Measurements from ENCODE around the gene FFAR4.

The FFAR4 gene

DNA sequence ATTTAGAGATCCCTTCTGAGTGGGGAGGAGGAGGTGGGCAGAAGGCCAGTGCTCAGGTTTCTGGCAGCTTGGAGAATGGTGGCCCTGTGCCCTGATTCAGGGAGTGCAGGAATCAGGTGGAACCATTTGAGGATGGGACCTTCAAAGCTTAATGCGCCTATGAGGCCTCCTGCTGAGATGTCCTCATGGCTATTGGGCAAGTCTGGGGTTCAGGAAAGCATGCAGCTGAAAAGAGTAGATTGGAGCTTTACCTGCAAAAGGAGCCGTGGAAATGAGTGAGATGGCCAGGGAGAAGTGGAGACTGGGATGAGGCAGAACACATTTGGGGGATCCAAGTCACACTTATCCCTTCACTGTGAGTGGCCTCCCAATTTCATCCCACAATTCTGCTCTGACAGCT is 6.1 kb downstream of the FFAR4 start:
- no peak for DNase-seq (ENCODE audit: low read depth)

DNA sequence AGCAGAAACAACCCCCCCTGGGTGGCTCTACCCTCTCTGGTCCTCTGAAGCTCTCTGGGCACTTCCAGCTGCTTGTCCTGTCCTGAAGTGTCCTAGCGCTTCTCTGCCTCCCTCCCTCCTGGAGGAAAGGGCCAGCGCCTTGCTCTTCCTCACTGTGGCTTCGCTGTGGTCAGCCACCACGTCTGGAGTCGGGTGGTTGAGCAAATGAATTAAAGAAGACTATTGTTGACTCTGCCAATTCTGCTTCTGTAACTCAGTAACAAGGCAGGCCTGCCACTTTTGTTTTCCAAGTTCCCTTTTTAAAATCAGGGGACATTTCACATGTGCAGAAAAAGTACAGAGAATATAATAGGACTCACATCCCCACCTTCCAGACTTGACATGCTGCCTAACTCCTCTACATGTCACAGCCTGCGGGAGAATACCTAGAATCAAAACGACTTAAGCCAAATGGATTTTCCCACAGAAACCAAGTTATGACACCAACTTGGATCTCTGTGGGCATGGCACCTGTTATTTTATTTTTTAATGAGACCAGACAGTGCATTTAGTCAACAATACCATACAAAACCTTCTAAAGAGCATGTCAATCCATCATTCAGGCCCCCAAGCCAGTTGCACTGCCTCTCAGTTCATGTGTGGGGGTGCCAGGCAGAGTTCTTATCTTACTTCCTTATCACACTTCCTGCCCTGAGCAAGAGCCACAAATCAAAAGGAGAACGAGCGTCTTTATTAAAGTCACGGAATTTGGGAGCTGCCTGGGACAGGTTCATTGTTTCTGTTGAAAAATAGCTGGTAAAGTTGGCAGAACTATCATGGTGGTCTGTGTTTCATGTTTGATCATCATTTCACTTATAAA is 6.8 kb downstream of the FFAR4 start:
- no peak for DNase-seq (ENCODE audit: low read depth)

DNA sequence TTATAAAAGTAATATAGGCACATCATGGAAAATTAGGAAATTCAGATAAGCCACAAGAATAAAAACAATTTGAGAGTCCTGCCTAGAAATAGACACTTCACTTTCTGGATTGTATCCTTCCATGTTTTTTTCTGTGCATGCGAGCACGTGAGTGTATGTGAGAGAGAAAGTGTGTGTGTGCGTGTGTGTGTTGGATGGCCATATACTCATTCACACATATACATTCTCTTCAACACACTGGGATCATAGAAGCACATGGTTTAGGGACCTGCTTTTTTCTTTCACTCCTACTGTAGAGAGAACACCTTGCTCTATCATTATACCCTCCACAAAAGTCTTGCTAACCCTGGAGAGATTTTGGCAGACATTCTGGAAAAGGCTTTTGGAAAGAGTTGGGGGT is 7.5 kb downstream of the FFAR4 start:
- DNase-seq (ENCODE audit: low read depth), result no peak

DNA sequence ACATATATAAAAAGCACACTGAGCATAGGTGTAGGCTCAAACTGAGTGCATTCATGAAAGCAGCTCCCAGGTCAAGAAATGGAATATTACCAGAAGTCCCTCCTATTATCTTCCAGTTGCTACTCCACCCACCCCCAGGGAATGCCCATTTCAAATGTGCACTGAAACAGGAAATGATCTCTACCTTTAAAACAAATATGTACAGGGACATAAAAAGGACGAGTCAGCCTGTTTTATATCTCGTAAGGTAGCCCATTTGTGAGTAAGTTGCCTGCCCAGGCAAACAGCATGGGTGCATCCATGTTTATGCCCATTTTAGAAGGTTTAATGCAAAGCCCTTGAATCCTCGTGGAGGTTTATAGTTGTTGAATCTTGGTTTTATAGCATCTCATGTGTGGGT is 10.4 kb downstream of the FFAR4 start:
- no peak for DNase-seq (ENCODE audit: low read depth)

DNA sequence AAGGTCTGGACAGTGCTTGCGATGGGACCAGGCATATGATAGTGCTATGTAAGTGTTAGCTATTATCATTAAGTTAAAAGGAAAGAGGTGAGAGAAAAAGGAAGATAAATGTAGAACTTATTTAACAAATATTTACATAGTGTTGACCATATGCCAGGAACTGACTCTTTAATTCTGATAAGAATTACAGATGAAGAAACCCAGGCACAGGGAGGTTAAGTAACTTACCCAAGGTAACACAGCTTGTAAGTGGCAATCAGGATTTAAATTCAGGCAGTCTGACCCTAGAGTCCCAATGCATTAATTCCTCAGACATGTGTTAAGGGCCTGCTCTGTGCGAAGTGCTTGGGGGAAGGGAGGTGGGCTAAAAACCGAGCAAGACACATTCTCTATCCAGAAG is 11.1 kb downstream of the FFAR4 start:
- no peak for DNase-seq (ENCODE audit: low read depth)

DNA sequence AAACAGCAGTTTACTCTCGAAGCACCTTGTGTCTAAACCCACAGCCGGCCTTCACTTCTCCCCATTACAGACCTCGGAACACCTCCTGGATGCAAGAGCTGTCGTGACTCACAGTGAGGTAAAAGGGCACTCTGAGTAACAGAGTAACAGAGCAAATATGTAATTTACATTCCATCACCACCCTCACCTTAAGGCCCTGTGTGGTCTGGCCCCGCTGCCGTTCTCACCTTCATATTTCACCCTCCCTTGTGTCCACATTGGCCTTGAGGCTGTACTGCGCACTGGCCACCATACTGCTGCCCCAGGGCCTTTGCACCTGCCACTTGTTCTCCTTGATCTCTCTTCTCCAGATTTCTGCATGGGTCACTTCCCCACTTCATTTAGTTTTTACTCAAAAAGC is 12.6 kb downstream of the FFAR4 start:
- DNase-seq (ENCODE audit: low read depth), result no peak

DNA sequence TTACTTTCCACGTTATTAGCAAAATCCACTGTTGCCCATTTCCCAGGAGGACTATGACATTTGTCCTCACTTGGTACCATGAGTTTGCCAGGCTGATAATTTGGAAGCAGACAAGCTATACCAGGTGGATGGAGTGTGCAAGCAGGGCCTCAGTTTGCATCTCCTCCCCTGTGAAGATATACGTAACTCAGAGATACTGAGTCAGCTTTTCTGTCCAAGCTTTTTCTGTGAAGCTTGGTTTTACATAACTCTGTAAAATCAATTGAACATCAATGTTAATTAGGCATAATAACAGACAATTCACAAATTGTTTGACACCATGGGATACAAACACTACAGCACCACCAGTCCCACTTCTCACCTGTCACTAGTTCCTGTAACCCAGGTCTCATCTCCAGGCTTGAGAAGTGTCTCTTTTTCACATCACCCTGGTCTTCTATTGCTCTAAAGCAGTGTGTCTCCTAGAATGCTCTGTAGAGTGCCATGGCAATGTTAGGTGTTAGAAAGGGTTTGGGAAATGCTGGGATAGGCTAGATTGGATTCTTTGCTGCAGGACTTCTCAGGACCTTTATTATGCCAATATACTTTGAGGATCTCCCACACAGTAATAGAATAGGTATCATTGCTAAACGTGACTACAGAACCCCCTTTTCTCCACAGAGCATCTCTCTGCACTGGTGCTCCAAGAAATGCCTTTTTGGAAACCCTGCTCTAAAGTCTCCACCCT is 13.7 kb downstream of the FFAR4 start:
- no peak for DNase-seq (ENCODE audit: low read depth)

DNA sequence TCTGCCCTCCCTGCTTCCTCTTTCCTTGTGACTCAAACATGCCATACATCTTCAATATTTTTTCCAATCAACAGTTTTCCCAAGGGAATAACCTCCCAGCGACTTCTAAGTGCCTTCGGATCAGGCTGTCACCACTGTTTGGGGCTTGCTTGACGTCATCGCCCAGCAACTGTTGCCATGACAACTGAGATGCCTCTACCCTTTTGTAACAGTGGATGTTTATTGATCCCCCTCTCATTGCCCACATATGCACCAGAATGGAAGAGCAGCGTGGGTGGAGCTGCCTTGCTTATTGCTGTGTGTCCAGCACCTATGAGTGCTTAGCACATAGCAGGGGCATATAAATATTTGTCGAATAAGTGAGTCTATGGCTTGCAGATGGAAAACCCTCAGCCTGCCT is 14.4 kb downstream of the FFAR4 start:
- no peak for DNase-seq (ENCODE audit: low read depth)

DNA sequence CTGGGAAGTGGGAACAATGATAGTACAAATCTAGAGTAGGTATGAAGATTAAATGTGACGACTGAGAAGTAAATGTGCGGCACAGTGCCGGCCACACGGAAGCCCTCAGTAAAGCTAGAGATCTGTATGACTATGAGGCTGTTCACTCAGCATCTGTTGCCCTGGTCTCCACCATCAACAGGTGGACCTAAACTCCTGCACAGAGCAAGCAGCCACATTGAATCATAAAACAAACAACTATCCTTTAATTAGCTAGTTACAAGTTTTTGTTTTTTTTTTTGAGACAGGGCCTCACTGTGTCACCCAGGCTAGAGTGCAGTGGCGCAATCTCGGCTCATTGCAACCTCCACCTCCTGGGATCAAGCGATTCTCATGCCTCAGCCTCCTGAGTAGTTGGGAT is 18.0 kb downstream of the FFAR4 start:
- no peak for DNase-seq (ENCODE audit: low read depth)

DNA sequence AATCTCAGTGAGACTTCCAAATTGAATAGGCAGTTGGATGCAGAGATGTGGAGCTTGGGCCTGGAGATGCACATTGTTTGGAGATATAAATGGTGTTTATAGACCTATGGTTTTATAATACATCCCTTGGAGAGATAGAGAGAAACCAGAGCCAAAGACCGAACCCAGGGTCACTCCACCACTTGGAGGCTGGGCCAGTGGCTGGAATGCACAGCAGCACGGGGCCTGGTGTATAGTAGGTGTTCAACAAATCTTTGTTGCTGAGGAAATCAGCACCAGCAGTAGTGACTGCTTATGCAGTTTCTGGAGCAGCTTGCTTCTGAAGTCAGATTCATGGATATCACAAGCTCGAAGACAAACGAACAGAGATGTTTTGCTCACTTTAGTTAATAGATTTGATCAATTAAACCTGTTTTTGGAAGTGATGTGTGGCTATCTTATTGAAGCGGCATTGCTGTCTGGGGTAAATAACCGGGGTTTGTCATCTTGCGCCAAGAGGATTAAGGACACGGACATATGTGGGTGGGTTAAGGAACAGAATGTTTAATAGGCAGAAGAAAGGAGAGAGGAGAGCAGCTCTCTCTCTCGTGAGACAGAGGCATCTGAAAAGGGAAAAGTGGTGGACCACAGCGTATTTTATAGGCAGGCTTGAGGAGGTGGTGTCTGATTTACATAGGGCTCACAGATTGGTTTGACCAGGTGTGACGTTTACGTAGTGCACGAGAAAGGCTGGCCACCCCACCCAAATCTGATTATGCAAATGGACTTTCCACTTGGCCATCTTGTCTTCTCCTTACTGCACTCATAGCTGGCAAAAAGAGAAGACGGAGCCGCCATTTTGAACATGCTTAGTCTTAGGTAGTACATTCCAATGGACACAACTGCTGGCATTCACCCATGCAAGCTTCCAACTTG is 23.4 kb downstream of the FFAR4 start:
- no peak for DNase-seq (ENCODE audit: low read depth)

DNA sequence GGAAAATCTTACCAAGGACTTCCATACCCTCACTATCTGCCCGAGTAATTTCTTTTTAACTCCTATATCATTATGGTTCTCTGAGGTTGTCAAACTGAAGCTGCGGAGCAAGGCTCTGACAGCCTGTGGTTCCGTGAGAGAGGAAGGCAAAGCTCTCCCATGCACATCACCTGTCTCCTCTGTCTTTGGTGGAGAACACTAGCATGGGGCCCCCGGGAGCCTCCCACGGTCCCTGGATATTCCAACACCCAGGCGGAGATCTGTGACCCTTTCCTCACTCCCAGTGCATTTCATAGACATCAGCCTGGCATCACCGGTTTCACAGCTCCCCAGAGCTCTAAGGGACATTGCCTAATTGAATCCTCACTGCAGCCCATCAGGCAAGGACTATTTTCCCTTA is 24.2 kb downstream of the FFAR4 start:
- DNase-seq (ENCODE audit: low read depth), result no peak

DNA sequence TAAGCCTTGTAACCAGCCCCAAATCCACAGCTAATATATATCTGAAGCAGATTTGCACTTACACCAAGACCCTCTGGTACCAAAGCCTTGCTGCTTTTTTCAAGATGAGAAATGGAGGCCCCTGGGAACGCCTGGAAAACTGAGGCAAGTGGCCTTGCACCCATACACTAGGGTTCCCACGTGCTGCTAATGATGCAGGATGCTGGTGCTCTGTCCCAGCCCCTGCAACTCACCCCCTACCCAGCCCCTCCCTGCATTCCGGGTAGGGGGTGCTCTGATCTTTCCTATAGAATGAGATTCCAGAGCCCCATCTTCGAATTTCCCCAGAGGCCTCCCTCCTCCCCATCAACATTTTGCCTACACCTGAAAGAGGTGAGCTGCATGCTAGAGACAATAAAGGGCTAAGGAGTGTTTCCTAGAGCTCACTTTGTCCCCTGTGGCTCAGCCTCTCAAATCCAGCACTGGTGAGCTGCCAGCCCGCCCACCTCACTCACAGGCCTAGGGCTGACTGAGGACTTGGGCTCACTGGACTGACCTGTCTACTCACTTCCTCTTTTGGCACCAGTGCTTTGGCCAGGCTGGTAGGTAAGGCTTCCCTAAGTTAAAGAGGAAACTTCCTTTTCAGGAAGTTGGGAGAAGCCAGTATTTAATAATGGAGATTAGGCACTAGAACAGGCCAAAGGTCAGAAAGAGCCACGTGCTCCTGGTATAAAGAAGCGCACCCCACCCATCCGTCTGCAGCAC is 24.8 kb downstream of the FFAR4 start:
- DNase-seq (ENCODE audit: low read depth), result no peak

DNA sequence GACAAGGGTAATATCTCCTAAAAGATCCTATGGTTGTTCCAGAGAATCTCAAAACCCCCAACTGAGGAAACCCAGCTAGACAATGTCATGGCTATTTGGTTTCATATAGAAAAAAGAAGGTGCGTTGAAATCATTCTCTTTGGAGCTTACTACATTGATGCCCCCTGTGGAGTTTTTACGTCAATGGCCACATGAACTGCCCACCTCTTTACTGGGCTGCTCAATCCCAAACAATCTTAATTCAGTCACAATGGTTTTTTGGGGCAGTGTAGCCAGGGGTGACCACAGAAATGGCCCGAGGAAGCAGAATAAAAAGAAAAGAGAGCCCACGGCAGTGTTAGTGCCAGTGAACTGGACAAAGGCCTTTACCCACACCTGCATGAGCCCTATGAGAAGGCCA is 26.8 kb downstream of the FFAR4 start:
- DNase-seq (ENCODE audit: low read depth), result no peak

DNA sequence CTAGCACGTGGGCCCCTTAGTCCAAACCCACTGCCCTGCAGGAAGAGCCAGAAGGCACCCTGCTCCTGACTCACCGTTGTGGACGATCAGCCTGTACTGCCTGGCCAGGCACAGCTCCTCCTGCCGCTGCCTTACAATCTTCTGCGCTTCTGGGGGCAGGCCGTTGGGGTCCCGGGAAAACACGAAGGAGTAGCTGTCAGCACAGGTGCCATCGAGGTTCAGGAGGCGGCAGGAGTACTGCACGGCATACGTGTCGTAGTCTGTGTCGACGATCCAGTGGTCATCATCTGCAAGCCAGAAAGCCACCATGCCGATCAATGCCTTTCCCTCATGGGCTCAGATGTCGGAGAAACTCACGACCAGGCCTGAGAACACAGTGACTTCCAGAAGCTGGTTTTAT is 27.3 kb downstream of the FFAR4 start:
- DNase-seq (ENCODE audit: low read depth), result no peak

DNA sequence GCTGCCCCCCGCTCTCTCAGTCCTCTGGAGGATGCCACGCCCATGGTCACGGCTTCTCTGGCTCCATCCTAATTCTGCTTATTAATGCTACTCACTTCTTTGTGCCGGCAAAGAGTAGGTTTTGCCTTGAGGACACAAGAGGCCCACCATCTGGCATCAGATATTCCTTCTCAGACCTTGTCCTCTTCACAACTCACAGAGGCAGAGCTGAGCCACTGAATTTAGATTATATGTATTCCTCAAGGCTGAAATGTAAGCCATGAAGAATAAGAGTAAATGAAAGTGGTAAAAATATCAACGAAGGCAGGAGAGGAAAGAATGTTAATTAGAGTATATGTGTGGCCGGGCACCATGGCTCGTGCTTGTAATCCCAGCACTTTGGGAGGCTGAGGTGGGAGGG is 28.1 kb downstream of the FFAR4 start:
- no peak for DNase-seq (ENCODE audit: low read depth)

DNA sequence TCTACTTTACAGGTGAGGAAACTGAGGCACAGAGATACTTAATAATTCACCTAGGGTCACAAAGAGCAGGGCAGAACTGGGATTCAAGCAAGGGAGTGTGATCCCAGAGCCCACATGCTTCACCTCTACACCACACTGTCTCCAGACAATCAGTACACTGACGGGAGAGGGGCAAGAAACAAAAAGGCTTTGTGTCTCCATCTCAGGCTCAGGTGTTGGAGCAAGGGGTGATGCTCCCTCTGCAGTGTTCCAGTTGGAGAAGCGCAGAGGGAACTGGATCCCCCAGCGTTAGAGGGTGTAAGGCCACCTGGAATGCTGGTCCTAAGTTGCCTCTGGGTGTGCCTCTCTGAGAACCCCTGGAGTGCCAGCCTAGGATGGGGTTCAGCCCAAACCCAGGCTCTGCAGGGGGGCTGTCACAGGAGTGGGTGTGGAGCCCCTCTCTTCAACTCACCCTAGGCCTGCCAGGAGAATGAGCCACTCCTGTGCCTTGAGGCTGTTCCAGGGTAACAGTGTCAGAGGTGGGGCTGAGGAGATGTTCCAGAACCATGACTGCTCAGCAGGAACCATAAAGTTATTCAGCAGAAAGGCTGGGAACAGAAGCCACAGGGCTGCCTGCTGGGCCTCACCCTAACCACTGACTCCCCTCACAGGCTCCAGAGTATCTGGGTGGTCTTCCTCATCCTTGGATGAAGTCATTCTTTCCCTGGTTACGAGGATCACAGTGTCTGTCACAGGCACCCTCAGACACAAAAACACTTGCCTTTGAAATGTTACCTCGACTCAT is 29.1 kb downstream of the FFAR4 start:
- no peak for DNase-seq (ENCODE audit: low read depth)

DNA sequence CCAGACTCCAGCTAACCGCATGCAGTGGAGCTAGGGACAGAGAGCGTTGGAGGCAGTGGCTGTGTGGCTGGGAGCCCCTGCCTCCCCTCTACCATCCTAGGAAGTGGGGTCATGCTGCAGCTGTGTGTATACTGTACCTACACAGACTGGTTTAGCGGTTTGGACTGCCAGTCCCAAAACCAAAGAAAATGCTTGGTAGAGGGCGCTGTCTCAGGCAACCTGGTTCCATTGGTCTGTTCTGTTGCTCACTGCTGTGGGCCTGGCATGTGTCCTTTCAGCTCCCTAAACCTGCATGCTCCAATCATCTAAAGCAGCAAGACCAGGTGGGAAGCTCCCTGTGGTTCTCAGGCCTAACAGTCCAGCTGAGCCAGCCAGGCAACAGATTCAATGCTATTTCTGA is 30.1 kb downstream of the FFAR4 start:
- no peak for DNase-seq (ENCODE audit: low read depth)

DNA sequence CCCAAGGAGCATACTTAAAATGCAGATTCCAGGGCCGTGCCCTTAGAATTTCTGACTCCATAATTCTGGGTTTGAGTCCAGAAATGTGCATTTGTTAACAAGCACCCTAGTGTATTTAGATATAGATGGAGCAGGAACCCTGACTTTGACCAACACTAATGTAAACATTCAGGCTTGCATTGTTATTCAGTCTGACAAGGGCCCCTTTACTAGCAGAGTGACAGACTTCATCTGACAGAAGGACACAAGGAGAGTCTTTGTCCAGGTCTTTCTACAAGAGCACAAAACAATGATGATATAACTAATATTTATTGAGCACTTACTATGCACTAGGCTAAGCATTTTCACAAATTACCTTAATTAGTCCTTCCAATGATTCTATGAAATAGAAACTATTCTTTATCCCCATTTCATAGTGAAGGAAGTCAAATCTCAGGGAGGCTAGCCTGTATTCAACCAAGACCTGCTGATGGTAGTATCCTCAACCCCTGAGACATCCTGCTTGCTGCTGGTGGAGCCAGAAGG is 30.7 kb downstream of the FFAR4 start:
- DNase-seq (ENCODE audit: low read depth), result no peak

DNA sequence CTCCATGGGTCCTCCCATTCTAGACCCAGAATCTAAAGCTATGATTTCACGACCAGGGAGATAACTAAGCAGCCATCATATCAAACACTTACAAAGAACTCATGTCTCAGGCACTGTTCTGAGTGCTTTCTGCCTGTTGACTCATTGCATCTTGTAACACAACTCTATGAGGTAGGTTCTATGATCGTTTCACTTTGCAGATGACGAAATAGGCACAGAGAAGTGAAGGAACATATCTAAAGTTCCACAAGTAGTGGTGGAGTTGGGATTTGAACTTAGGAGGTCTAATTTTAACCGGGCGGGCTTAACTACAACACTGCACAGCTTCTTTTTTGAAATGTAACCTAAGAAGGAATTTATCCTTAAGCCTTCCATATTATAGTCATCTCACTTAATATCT is 31.7 kb downstream of the FFAR4 start:
- no peak for DNase-seq (ENCODE audit: low read depth)

DNA sequence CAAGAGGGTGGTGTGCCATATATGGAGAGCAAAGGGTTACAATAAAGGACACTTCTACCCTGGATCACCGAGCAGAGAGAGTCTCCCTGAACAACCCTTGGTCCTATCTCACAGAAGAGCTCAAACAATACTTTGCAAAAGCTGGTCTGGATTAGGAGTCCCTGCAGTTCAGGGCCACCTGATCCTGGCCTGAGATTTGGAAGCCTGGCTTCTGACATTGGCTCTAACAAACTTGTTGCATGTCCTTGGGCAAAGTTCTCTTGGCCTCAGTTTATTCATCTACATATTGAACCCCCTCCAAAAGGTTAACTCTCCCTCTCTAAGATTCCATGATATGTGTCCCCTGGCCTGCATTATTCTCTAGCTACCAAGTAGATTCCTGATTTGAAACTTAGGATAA is 32.9 kb downstream of the FFAR4 start:
- no peak for DNase-seq (ENCODE audit: low read depth)

DNA sequence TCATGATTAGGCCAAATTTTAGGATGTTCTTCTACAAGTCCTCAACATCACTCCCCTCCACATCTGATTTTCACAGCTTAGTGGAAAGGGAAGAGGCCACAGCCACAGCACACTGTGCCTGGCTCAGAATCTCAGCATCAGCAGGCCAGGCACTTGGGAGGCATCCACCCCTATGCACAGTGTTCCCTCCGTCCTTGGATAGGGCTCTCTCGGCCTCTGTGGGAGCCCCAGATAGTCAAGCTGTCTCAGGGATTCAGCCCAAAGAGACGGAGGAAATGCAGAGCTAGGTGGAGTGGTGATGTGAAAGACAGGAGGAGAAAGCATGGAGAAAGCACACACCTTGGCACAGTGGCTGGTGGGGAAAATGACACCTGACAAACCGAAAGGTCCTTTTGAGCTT is 33.3 kb downstream of the FFAR4 start:
- no peak for DNase-seq (ENCODE audit: low read depth)

Measured in HS-5 (cell line).